ENCODE measurements around the gene RPTOR.

RPTOR gene

GRCh38 chr17:80499961-80500665, 44.5 kb upstream of the RPTOR start:
- DNase-seq, result no peak
- Histone ChIP-seq H3K4me1 (peaks cover 4% of the 10 kb centered on the region; the same call in 1 of the 2 replicates), H3K36me3 (no peaks in the 10 kb centered on the region), H3K27me3 (peaks cover 6% of the 10 kb centered on the region; the same call in 1 of the 2 replicates), H3K4me3 (ENCODE audit: low read depth, low read length) (no peak overlapping the region), H3K9me3 (no peaks in the 10 kb centered on the region)
- TF ChIP-seq CTCF (IDR thresholded peaks at IDR 0.05; ENCODE audit: low read depth, low read length), result no peak

- Histone ChIP-seq H3K36me3 (no peaks in the 10 kb centered on the region), H3K9me3 (no peaks in the 10 kb centered on the region), H3K4me3 (ENCODE audit: low read depth, low read length) (no peak overlapping the region), H3K4me1 (peaks cover 4% of the 10 kb centered on the region; the same call in 1 of the 2 replicates), H3K27me3 (peaks cover 18% of the 10 kb centered on the region)
- DNase-seq, result no peak
- no peak for TF ChIP-seq CTCF (IDR thresholded peaks at IDR 0.05; ENCODE audit: low read depth, low read length)
Measured at GRCh38 chr17:80501741-80502577, 42.7 kb upstream of the RPTOR start.

- no peak overlapping the region for H3K4me3 ChIP-seq (ENCODE audit: low read depth, low read length)
- DNase-seq, result no peak
- no peaks in the 10 kb centered on the region for H3K36me3 ChIP-seq
- no peak for TF ChIP-seq CTCF (IDR thresholded peaks at IDR 0.05; ENCODE audit: low read depth, low read length)
- H3K9me3 ChIP-seq, result no peaks in the 10 kb centered on the region
- H3K27me3 ChIP-seq, result peaks cover 20% of the 10 kb centered on the region
- peaks cover 4% of the 10 kb centered on the region; the same call in 1 of the 2 replicates for H3K4me1 ChIP-seq
Measured at GRCh38 chr17:80502578-80502877, 42.1 kb upstream of the RPTOR start.

GRCh38 chr17:80503031-80503430, 41.6 kb upstream of the RPTOR start:
- DNase-seq, result no peak
- H3K9me3 ChIP-seq, result no peaks in the 10 kb centered on the region
- H3K4me3 ChIP-seq (ENCODE audit: low read depth, low read length), result no peak overlapping the region

GRCh38 chr17:80503921-80504320, 40.7 kb upstream of the RPTOR start:
- TF ChIP-seq CTCF (IDR thresholded peaks at IDR 0.05; ENCODE audit: low read depth, low read length), result no peak
- DNase-seq, result no peak
- H3K36me3 ChIP-seq, result no peaks in the 10 kb centered on the region
- H3K9me3 ChIP-seq, result no peaks in the 10 kb centered on the region
- peaks cover 4% of the 10 kb centered on the region; the same call in 1 of the 2 replicates for H3K4me1 ChIP-seq
- H3K4me3 ChIP-seq (ENCODE audit: low read depth, low read length), result no peak overlapping the region
- peaks cover 20% of the 10 kb centered on the region for H3K27me3 ChIP-seq

More at GRCh38 chr17:80503031-80503430, 41.6 kb upstream of the RPTOR start:
- peaks cover 20% of the 10 kb centered on the region for H3K27me3 ChIP-seq
- H3K4me1 ChIP-seq, result peaks cover 4% of the 10 kb centered on the region; the same call in 1 of the 2 replicates
- no peaks in the 10 kb centered on the region for H3K36me3 ChIP-seq
- TF ChIP-seq CTCF (IDR thresholded peaks at IDR 0.05; ENCODE audit: low read depth, low read length), result no peak

Measured in BE2C (cell line).